K562 (cell line): ENCODE results near the gene HMX1. TPM values are rescaled to one million over a fixed set of nuclear protein-coding genes. Genes with fewer than 3 reads are reported as not detected.

ENCODE experiments used
- FIP1L1 ChIP-seq: fragments of 200-400 bp; formaldehyde crosslinking; IDR thresholded peaks from 2 replicates; pipeline ENCODE4 v1.6.1; 2018; ENCODE audit warnings: mild to moderate bottlenecking, low read depth, low read length; ENCODE audit not compliant: poor library complexity, severe bottlenecking
- FOXA3 ChIP-seq, 2 experiments: fragments of 450-650 bp in 1 of 2; sonication (generic) in 1 of 2; formaldehyde crosslinking; IDR thresholded peaks in 1 of 2; conservative IDR thresholded peaks in 1 of 2; 2 replicates each; pipeline versions ENCODE4 v1.4.0 to v1.8.0; 2020 to 2022; ENCODE audit warnings: mild to moderate bottlenecking in 2 of 2, missing genetic modification reagents in 1 of 2
- KAT2B ChIP-seq: IDR thresholded peaks from one replicate; pipeline ENCODE4 v1.6.1; 2012; ENCODE audit warnings: low read depth, mild to moderate bottlenecking, control low read depth, inconsistent platforms, low read length, moderate library complexity
- NCOA4 ChIP-seq: fragments of 450-650 bp; IDR thresholded peaks from 2 replicates; pipeline ENCODE4 v1.6.1; 2018; ENCODE audit warnings: mild to moderate bottlenecking; ENCODE audit not compliant: partially characterized antibody
- NFATC3 ChIP-seq: fragments of 450-650 bp; IDR thresholded peaks from 2 replicates; pipeline ENCODE4 v1.6.1; 2017; ENCODE audit warnings: mild to moderate bottlenecking
- polyA plus RNA-seq, 8 experiments: library from polyadenylated mRNA; depleted of rRNA in 4 of 8; stranded (reverse) in 5 of 8; unstranded in 3 of 8; fragments of >200 nt; fragmentation: Nextera tagmentation in 2 of 8; fragmentation: Illumina TruSeq in 1 of 8; extraction: Ambion mirVana in 2 of 8; extraction: Trizol in 1 of 8; gene quantifications; 2 replicates each; pipeline versions ENCODE4 v1.2.1 to v1.2.3, GENCODE V29; 2011 to 2014; ENCODE audit warnings: inconsistent platforms in 1 of 8, missing spikeins in 1 of 8
- total RNA-seq, 7 experiments: library from RNA; depleted of rRNA in 6 of 7; stranded (reverse); fragments of >200 nt in 6 of 7; fragmentation: Illumina TruSeq in 2 of 7; extraction: Trizol in 2 of 7; gene quantifications; 2 replicates each; pipeline versions ENCODE4 v1.2.1 to v1.2.3, GENCODE V29; 2011 to 2021; ENCODE audit warnings: low replicate concordance in 1 of 7
- TF ChIP-seq, protein P1 (sequence below): sonication (generic); formaldehyde crosslinking; IDR thresholded peaks from 2 replicates; pipeline ENCODE4 v1.8.1; 2023; ENCODE audit warnings: mild to moderate bottlenecking, missing genetic modification reagents
- TF ChIP-seq, protein P2 (sequence below): fragments of 150-350 bp; IDR thresholded peaks from 2 replicates; pipeline ENCODE4 v1.6.1; 2014; ENCODE audit warnings: low read depth, mild to moderate bottlenecking, low read length, borderline replicate concordance

HMX1 gene
- total and polyA plus RNA-seq, 9 of the 15 experiments (the other 6 are each of a cell fraction or from before 2014, with no cell fraction given) = not detected

DNA sequence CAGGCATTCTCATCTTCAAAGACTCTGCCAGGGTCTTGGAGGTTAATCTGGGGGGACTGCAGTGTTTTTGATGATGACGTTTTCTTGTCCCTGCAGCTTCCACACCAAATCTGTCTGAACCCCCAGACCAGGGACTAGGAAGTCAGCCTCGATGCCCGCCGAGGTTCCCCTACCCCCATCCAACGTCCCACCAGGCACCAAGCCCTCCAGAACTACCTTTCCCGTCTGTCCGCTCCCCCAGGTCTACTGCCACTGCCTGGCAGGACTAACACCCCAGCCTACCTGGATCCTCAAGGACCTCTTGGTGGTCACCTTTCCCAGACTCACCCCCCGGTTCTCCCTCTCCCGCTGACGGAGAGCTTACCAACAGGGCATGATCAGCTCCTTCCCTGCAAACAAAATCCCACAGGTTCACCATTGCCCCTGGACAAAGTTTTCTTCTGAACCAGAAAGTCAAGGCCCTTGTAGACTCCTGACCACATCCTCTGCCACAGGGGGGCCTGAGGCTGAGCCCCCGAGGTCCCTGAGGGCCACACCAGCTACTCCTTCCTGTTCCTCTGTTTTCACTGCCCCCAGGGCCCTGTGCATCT lies 40.9 kb downstream of the HMX1 start (continued):
- TF ChIP-seq, protein P1, sequence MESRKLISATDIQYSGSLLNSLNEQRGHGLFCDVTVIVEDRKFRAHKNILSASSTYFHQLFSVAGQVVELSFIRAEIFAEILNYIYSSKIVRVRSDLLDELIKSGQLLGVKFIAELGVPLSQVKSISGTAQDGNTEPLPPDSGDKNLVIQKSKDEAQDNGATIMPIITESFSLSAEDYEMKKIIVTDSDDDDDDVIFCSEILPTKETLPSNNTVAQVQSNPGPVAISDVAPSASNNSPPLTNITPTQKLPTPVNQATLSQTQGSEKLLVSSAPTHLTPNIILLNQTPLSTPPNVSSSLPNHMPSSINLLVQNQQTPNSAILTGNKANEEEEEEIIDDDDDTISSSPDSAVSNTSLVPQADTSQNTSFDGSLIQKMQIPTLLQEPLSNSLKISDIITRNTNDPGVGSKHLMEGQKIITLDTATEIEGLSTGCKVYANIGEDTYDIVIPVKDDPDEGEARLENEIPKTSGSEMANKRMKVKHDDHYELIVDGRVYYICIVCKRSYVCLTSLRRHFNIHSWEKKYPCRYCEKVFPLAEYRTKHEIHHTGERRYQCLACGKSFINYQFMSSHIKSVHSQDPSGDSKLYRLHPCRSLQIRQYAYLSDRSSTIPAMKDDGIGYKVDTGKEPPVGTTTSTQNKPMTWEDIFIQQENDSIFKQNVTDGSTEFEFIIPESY (CRISPR knock-in tag) = no peak
- TF ChIP-seq, protein P2, sequence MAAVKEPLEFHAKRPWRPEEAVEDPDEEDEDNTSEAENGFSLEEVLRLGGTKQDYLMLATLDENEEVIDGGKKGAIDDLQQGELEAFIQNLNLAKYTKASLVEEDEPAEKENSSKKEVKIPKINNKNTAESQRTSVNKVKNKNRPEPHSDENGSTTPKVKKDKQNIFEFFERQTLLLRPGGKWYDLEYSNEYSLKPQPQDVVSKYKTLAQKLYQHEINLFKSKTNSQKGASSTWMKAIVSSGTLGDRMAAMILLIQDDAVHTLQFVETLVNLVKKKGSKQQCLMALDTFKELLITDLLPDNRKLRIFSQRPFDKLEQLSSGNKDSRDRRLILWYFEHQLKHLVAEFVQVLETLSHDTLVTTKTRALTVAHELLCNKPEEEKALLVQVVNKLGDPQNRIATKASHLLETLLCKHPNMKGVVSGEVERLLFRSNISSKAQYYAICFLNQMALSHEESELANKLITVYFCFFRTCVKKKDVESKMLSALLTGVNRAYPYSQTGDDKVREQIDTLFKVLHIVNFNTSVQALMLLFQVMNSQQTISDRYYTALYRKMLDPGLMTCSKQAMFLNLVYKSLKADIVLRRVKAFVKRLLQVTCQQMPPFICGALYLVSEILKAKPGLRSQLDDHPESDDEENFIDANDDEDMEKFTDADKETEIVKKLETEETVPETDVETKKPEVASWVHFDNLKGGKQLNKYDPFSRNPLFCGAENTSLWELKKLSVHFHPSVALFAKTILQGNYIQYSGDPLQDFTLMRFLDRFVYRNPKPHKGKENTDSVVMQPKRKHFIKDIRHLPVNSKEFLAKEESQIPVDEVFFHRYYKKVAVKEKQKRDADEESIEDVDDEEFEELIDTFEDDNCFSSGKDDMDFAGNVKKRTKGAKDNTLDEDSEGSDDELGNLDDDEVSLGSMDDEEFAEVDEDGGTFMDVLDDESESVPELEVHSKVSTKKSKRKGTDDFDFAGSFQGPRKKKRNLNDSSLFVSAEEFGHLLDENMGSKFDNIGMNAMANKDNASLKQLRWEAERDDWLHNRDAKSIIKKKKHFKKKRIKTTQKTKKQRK = no peak
- TF ChIP-seq FOXA3 (CRISPR knock-in tag; conservative IDR thresholded peaks at IDR 0.05 in 1 of 2, IDR thresholded peaks at IDR 0.05 in 1 of 2) (no peak), FIP1L1 (no peak), KAT2B (no peak), NFATC3 (no peak), NCOA4 (no peak)
